ENCODE measurements around the gene DAB2. TPM values are rescaled to one million over a fixed set of nuclear protein-coding genes. Genes with fewer than 3 reads are reported as not detected.

DAB2 gene
- total RNA-seq, 1 donor from 2014 or later, result 28.5 TPM

GRCh38 chr5:39395521-39395920 lies 29.3 kb downstream of the DAB2 start:
- H3K36me3 ChIP-seq, result peaks cover 32% of the 10 kb centered on the region

GRCh38 chr5:39394946-39395345 lies 29.8 kb downstream of the DAB2 start:
- peaks cover 38% of the 10 kb centered on the region for H3K36me3 ChIP-seq
- intact Hi-C loops (cut with micrococcal nuclease), result no loop called here
- H3K9me3 ChIP-seq (replicated peaks), result no peaks in the 10 kb centered on the region

More at GRCh38 chr5:39395521-39395920, 29.3 kb downstream of the DAB2 start:
- no peak for DNase-seq
- H3K4me1 ChIP-seq, result peaks cover 52% of the 10 kb centered on the region
- intact Hi-C loops (cut with micrococcal nuclease), result no loop called here
- no peak overlapping the region for H3K27ac ChIP-seq (replicated peaks)
- no peaks in the 10 kb centered on the region for H3K9me3 ChIP-seq (replicated peaks)
- H3K4me3 ChIP-seq, result no peak overlapping the region
- H3K27me3 ChIP-seq (ENCODE audit: low read depth), result no peaks in the 10 kb centered on the region
- TF ChIP-seq CTCF (IDR thresholded peaks at IDR 0.05; ENCODE audit: borderline replicate concordance), result no peak

GRCh38 chr5:39390945-39391344 lies 33.8 kb downstream of the DAB2 start:
- no peaks in the 10 kb centered on the region for H3K9me3 ChIP-seq (replicated peaks)
- no peak for DNase-seq
- intact Hi-C loops (cut with micrococcal nuclease), result no loop called here
- peaks cover 74% of the 10 kb centered on the region for H3K36me3 ChIP-seq
- no peak overlapping the region for H3K4me3 ChIP-seq
- TF ChIP-seq CTCF (IDR thresholded peaks at IDR 0.05; ENCODE audit: borderline replicate concordance), result no peak
- H3K27ac ChIP-seq (replicated peaks), result no peak overlapping the region
- no peaks in the 10 kb centered on the region for H3K27me3 ChIP-seq (ENCODE audit: low read depth)
- H3K4me1 ChIP-seq, result peaks cover 8% of the 10 kb centered on the region

More at GRCh38 chr5:39394946-39395345, 29.8 kb downstream of the DAB2 start:
- no peak for TF ChIP-seq CTCF (IDR thresholded peaks at IDR 0.05; ENCODE audit: borderline replicate concordance)
- Histone ChIP-seq H3K4me1 (peaks cover 46% of the 10 kb centered on the region), H3K27me3 (ENCODE audit: low read depth) (no peaks in the 10 kb centered on the region), H3K27ac (replicated peaks) (no peak overlapping the region), H3K4me3 (no peak overlapping the region)
- no peak for DNase-seq

- peaks cover 82% of the 10 kb centered on the region for H3K36me3 ChIP-seq
- TF ChIP-seq CTCF (IDR thresholded peaks at IDR 0.05; ENCODE audit: borderline replicate concordance), result no peak
- no peaks in the 10 kb centered on the region for H3K27me3 ChIP-seq (ENCODE audit: low read depth)
- intact Hi-C loops (cut with micrococcal nuclease), result no loop called here
- H3K4me1 ChIP-seq, result no peaks in the 10 kb centered on the region
- DNase-seq, result no peak
- H3K27ac ChIP-seq (replicated peaks), result no peak overlapping the region
- H3K9me3 ChIP-seq (replicated peaks), result no peaks in the 10 kb centered on the region
- no peak overlapping the region for H3K4me3 ChIP-seq
Observed at GRCh38 chr5:39387293-39387692, 37.5 kb downstream of the DAB2 start.

DNA sequence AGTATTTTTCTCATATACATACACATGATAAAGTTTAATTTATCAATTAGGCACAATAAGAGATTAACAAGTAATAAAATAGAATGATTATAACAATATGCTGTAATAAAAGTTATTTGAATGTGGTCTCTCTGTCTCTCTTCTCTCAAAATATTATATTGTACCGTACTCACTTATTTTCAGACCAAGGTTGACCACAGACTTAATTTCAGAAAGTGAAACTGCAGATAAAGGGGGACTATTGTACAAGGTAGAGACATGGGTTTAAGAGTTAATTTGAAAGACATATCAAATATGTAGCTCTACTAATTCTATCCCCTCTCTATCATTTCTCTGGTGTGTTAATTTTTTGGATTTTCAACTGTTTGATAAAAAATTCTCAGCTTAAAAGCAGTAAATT lies 40.5 kb downstream of the DAB2 start:
- H3K4me1 ChIP-seq, result peaks cover 12% of the 10 kb centered on the region
- intact Hi-C loops (cut with micrococcal nuclease), result no loop called here
- H3K27me3 ChIP-seq (ENCODE audit: low read depth), result no peaks in the 10 kb centered on the region
- TF ChIP-seq CTCF (IDR thresholded peaks at IDR 0.05; ENCODE audit: borderline replicate concordance), result no peak
- peaks cover 70% of the 10 kb centered on the region for H3K36me3 ChIP-seq
- H3K9me3 ChIP-seq (replicated peaks), result no peaks in the 10 kb centered on the region
- H3K27ac ChIP-seq (replicated peaks), result no peak overlapping the region
- no peak overlapping the region for H3K4me3 ChIP-seq
- no peak for DNase-seq

- Histone ChIP-seq H3K9me3 (replicated peaks) (no peaks in the 10 kb centered on the region), H3K27ac (replicated peaks) (no peak overlapping the region), H3K27me3 (ENCODE audit: low read depth) (no peaks in the 10 kb centered on the region), H3K36me3 (peaks cover 56% of the 10 kb centered on the region), H3K4me1 (peaks cover 12% of the 10 kb centered on the region), H3K4me3 (no peak overlapping the region)
- intact Hi-C loops (cut with micrococcal nuclease), result no loop called here
- no peak for TF ChIP-seq CTCF (IDR thresholded peaks at IDR 0.05; ENCODE audit: borderline replicate concordance)
- DNase-seq, result no peak
Observed at GRCh38 chr5:39381376-39381775, 43.4 kb downstream of the DAB2 start.

Measured in left ventricle myocardium inferior (tissue), 1 donor.